Heart left ventricle (tissue), 13 donors: ENCODE data around the gene SPEM3.

Source experiments
- POLR2A ChIP-seq, 2 donors: fragments of 450-650 bp; IDR thresholded peaks; one replicate each; pipeline ENCODE4 v1.6.1; 2017; ENCODE audit warnings: antibody characterized with exemption in 2 of 2, mild to moderate bottlenecking in 2 of 2, moderate library complexity in 2 of 2
- TF ChIP-seq, protein P1 (sequence below), 12 donors: fragments of 200-600 bp; sonication (generic) in 4 of 12; IDR thresholded peaks; one replicate each; pipeline versions ENCODE4 v1.5.0 to v1.8.0; 2018 to 2022; ENCODE audit warnings: antibody characterized with exemption in 12 of 12, mild to moderate bottlenecking in 5 of 12
- donor health status: ischemic (EF 13 %, LVEDD 7.1; RV severe dilation, severe dysfunction).
- donor health status: DM: no; HTN: yes; CAD: no.
- donor health status: DM: no; HTN: no; CAD: no.
- donor health status: ischemic (EF 25% LVEDD 6.9; RV normal size, moderate dysfunction).
- donor health status: ischemic (EF 25% LVEDD 5.7; RV mildly dilated, moderate dysfunction).
- donor health status: ischemic (EF 35%, LVEDD 5.7; RV mildly dilated, moderate dysfunction).
- donor health status: nonischemic (EF 11% LVEDD 7.7; RV severe dilation, severe dysfunction).
- donor health status: DM: yes; HTN: yes; CAD: no.
- donor health status: PGD.
- donor health status: ischemic (EF 29% LVEDD 5.4; RV normal size, mild dysfunction).
- donor health status: nonischemic (EF 23%, LVEDD 6.1; RV moderate dilation, normal function).

DNA sequence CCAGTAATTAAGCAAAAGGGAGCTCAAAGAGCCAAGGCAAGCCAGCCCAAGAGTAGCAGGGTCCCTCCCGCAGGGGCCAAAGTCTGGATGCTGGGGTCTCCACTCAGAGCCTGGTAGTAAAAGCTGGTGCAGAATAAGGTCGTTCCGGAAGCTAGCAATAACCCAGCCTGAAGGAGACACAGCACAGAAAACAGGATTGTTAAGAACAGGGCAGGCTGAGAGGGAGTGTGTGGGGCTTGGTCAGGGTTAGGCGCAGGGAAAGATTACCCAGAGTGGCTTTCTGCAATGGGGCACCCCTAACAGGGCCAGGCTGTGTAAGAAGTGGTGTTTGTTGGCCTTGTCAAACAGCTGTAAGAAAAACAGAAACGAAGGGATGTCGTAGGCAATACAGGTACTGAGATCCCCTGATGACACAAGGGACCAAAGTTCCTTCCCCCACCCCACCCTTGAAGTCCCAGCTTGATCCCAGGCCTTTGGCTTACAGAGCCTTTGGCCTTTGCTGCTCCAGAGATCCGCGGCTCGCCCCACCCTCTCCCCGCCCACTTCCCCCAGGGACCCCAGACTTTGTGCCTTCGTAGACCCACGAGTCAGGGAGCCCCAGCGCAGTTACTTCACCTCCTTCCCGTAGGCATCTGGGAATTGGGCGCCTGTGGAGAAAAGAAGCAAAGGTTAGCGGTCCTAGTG, 25.5 kb upstream of the SPEM3 start:
- TF ChIP-seq, protein P1, sequence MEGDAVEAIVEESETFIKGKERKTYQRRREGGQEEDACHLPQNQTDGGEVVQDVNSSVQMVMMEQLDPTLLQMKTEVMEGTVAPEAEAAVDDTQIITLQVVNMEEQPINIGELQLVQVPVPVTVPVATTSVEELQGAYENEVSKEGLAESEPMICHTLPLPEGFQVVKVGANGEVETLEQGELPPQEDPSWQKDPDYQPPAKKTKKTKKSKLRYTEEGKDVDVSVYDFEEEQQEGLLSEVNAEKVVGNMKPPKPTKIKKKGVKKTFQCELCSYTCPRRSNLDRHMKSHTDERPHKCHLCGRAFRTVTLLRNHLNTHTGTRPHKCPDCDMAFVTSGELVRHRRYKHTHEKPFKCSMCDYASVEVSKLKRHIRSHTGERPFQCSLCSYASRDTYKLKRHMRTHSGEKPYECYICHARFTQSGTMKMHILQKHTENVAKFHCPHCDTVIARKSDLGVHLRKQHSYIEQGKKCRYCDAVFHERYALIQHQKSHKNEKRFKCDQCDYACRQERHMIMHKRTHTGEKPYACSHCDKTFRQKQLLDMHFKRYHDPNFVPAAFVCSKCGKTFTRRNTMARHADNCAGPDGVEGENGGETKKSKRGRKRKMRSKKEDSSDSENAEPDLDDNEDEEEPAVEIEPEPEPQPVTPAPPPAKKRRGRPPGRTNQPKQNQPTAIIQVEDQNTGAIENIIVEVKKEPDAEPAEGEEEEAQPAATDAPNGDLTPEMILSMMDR (IDR thresholded peaks at IDR 0.05): no peak
- no peak for TF ChIP-seq POLR2A (IDR thresholded peaks at IDR 0.05)
